Central memory CD8-positive, alpha-beta T cell (primary cell): ENCODE data around the gene PODXL2.

Experiments
- ATAC-seq: fragments of 150-1000 bp; cut with Tn5 transposase; replicated peaks from 2 replicates; pipeline ENCODE4 v1.10.0; 2022; ENCODE audit warnings: mild to moderate bottlenecking, moderate FRiP score, moderate number of reproducible peaks; ENCODE audit not compliant: poor library complexity, severe bottlenecking; ENCODE audit errors: extremely low read depth
- DNase-seq, 2 donors: peaks; one replicate each; pipeline ENCODE4 v3.0.0; 2021; ENCODE audit warnings: low spot score in 2 of 2
- H3K27ac Mint-ChIP-seq: one replicate; pipeline ENCODE4 v1.8.0; 2022; ENCODE audit warnings: low read depth, mild to moderate bottlenecking, moderate library complexity, mixed read lengths
- H3K27me3 Mint-ChIP-seq: one replicate; pipeline ENCODE4 v1.8.0; 2022; ENCODE audit warnings: mixed read lengths
- H3K36me3 Mint-ChIP-seq: one replicate; pipeline ENCODE4 v1.8.0; 2022; ENCODE audit warnings: mild to moderate bottlenecking, moderate library complexity, mixed read lengths; ENCODE audit not compliant: insufficient read depth
- H3K4me1 Mint-ChIP-seq: one replicate; pipeline ENCODE4 v1.8.0; 2022; ENCODE audit warnings: mixed read lengths
- H3K4me3 Mint-ChIP-seq: one replicate; pipeline ENCODE4 v1.8.0; 2022; ENCODE audit warnings: mild to moderate bottlenecking, moderate library complexity, mixed read lengths
- H3K9me3 Mint-ChIP-seq: one replicate; pipeline ENCODE4 v1.8.0; 2022; ENCODE audit warnings: mixed read lengths

The PODXL2 gene

GRCh38 chr3:127671523-127672428 lies 42.8 kb downstream of the PODXL2 start:
- DNase-seq, result peak in 1 of 2 donors; percentile 29
- peak; percentile 16 for ATAC-seq
- H3K9me3 Mint-ChIP-seq, result no peaks in the 10 kb centered on the region
- peak overlapping the region; percentile 96 for H3K4me3 Mint-ChIP-seq
- H3K27me3 Mint-ChIP-seq, result no peaks in the 10 kb centered on the region
- H3K36me3 Mint-ChIP-seq, result peaks cover 15% of the 10 kb centered on the region
- H3K4me1 Mint-ChIP-seq, result peaks cover 38% of the 10 kb centered on the region
- H3K27ac Mint-ChIP-seq, result peak overlapping the region; percentile 99

- Mint-ChIP-seq H3K27ac (peak within 1 kb of the TSS; percentile 99), H3K27me3 (no peaks in the 10 kb centered on the region), H3K4me1 (peaks cover 41% of the 10 kb centered on the region), H3K4me3 (peak within 1 kb of the TSS; percentile 96), H3K36me3 (peaks cover 17% of the 10 kb centered on the region), H3K9me3 (no peaks in the 10 kb centered on the region)
- peak; percentile 81 for ATAC-seq
- peak; percentile 72 for DNase-seq
These were observed 43.6 kb downstream of the PODXL2 start, which contains the start of gene ABTB1 for GRCh38 chr3:127672429-127673190. TSS of gene ABTB1 (plus strand) at chr3:127672952. CDS start at chr3:127673026, 74 bp downstream.

DNA sequence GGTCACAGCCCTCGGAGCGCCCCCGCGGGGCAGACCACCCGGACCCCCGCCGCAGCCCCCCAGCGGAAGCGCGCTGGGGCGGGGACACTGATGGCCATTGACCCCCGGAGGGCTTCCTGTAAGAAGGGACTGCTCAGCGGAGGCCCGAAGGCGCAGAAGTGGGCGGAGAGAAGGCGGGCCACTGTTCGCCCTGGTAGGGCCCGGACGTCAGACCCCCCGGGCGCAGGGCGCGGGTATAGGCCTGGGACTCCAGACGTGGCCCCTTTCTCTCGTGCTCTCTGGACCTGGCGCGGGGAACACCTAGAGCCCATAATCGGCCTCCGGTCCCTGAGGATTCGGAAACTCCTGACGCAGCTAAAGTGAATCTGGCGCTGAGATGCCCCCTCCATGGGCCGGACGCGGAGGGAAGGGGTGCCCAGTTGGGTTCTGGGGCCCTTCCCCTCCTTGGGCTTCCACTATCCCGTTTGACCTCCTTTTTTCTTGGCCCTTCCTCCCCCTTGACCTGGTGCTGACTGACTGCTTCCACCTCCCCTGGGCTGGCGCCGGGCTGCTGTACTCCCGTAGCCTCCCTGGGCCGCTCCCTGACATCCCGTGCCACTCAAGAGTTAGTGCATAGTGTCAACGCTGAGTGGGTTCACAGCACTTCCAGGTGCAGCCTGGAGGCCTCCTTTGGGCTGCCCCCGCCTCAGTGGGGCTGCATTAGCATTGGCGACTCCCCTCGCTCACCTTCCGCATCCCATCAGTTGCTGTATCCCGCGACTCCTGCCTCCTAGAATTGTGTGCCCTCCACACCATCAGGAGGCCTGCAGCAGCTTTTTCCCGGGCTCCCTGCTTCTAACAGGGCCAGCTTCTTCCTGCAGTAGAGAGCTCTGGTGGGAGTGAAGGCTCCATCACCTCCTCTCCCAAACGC lies 44.5 kb downstream of the PODXL2 start:
- DNase-seq (peak in 1 of 2 donors; percentile 39), ATAC-seq (peak; percentile 56)
- Mint-ChIP-seq H3K9me3 (no peaks in the 10 kb centered on the region), H3K4me1 (peaks cover 44% of the 10 kb centered on the region), H3K27ac (peak overlapping the region; percentile 99), H3K36me3 (peaks cover 20% of the 10 kb centered on the region), H3K27me3 (no peaks in the 10 kb centered on the region), H3K4me3 (peak overlapping the region; percentile 96)

- Mint-ChIP-seq H3K4me3 (peak overlapping the region; percentile 96), H3K4me1 (peaks cover 44% of the 10 kb centered on the region), H3K27me3 (no peaks in the 10 kb centered on the region), H3K27ac (peak overlapping the region; percentile 99), H3K36me3 (peaks cover 22% of the 10 kb centered on the region), H3K9me3 (no peaks in the 10 kb centered on the region)
- DNase-seq (no peak), ATAC-seq (no peak)
These were observed 45.2 kb downstream of the PODXL2 start for GRCh38 chr3:127674101-127674721.

DNA sequence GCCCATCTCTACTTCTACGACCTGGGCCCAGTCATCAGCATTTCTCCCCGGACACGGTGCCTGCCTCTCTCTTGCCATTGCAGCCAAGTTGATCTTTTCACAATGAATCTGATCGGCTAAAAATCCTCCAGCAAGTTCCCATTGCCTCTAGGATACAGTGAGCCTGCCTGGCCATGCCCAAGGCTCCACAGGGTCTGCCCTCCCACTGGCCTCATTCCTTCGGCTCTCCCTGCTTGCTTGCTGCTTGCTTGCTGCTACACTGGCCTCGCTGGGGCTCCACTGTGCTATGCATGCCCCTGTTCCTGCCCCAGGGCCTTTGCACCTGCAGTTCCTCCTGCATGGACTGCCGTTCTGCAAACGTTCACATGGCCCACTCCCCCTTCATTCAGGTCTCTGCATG lies 45.8 kb downstream of the PODXL2 start:
- H3K27ac Mint-ChIP-seq, result peak overlapping the region; percentile 99
- no peaks in the 10 kb centered on the region for H3K9me3 Mint-ChIP-seq
- no peak for DNase-seq
- H3K4me3 Mint-ChIP-seq, result peak overlapping the region; percentile 96
- ATAC-seq, result no peak
- no peaks in the 10 kb centered on the region for H3K27me3 Mint-ChIP-seq
- peaks cover 22% of the 10 kb centered on the region for H3K36me3 Mint-ChIP-seq
- peaks cover 44% of the 10 kb centered on the region for H3K4me1 Mint-ChIP-seq

DNA sequence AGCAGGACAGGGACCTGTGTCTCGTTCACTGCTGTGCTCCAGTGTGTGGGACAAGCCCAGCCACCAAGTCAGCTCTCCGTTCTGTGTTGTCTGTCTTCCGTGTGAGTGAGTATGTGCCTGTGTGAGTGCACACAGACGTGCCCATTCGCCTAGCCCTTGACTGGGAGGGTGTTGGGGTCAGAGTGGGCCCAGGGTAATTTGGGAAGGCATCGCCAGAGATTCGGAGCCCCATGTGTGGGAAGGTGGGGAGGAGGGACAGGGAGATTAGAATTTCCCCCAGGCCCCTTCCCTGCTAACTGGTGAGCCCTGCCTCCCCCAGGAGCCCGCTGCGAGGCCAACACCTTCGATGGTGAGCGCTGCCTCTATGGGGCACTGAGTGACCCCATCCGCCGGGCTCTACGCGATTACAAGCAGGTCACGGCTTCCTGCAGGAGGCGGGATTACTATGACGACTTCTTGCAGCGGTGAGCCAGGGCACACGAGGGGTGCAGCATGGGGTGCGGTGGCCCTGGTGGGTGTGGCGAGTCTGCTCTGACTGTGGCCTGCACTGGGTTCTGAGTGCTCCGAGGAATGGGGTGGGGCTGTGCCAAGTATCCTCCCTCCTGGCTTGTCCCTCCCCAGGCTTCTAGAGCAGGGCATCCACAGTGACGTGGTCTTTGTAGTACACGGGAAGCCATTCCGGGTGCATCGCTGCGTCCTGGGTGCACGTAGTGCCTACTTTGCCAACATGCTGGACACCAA lies 46.8 kb downstream of the PODXL2 start:
- DNase-seq (no peak), ATAC-seq (no peak)
- peaks cover 44% of the 10 kb centered on the region for H3K4me1 Mint-ChIP-seq
- no peak overlapping the region for H3K27ac Mint-ChIP-seq
- no peaks in the 10 kb centered on the region for H3K9me3 Mint-ChIP-seq
- no peak overlapping the region for H3K4me3 Mint-ChIP-seq
- H3K36me3 Mint-ChIP-seq, result peaks cover 23% of the 10 kb centered on the region
- H3K27me3 Mint-ChIP-seq, result no peaks in the 10 kb centered on the region

DNA sequence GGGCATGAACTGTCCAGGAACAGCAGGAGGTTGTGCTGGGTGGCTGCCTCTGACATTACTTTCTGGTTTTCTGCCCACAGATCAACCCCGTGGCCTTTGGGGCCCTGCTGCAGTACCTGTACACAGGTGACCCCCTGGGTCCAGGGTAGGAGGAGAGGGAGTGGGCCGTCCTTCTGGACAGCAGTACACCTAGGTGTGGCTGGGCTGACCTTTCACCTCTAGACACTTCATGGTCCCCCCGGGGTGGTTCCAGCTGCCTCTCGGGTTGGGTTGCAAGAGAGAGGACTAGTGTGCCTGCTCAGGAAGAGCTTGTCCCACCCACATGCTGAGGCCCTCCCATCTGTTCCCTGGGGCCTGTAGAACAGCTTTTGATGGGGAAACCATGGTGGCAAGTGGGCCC lies 47.5 kb downstream of the PODXL2 start:
- ATAC-seq, result no peak
- H3K36me3 Mint-ChIP-seq, result peaks cover 23% of the 10 kb centered on the region
- no peak for DNase-seq
- H3K27me3 Mint-ChIP-seq, result no peaks in the 10 kb centered on the region
- H3K9me3 Mint-ChIP-seq, result no peaks in the 10 kb centered on the region
- H3K4me1 Mint-ChIP-seq, result peaks cover 44% of the 10 kb centered on the region
- no peak overlapping the region for H3K4me3 Mint-ChIP-seq
- H3K27ac Mint-ChIP-seq, result no peak overlapping the region

DNA sequence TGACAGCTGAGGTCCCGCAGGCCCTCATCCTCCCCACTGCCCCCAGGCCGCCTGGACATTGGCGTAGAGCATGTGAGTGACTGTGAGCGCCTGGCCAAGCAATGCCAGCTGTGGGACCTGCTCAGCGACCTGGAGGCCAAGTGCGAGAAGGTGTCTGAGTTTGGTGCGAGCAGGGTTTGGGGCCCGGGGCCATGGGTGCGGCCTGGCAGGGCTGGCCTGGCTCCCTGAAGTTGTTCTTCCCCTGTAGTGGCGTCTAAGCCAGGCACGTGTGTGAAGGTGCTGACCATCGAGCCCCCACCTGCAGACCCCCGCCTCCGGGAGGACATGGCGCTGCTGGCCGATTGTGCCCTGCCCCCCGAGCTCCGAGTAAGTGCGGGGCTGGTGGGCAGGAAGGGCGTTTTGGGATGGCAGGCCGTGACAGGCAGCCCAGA lies 48.0 kb downstream of the PODXL2 start:
- Mint-ChIP-seq H3K4me1 (peaks cover 40% of the 10 kb centered on the region), H3K9me3 (no peaks in the 10 kb centered on the region), H3K27ac (no peak overlapping the region), H3K36me3 (peaks cover 20% of the 10 kb centered on the region), H3K27me3 (no peaks in the 10 kb centered on the region), H3K4me3 (no peak overlapping the region)
- DNase-seq, result no peak
- no peak for ATAC-seq

- H3K4me1 Mint-ChIP-seq, result peaks cover 37% of the 10 kb centered on the region
- no peak overlapping the region for H3K4me3 Mint-ChIP-seq
- DNase-seq, result no peak
- no peaks in the 10 kb centered on the region for H3K9me3 Mint-ChIP-seq
- ATAC-seq, result no peak
- peak overlapping the region; percentile 55 for H3K27ac Mint-ChIP-seq
- no peaks in the 10 kb centered on the region for H3K27me3 Mint-ChIP-seq
- H3K36me3 Mint-ChIP-seq, result peaks cover 16% of the 10 kb centered on the region
These were observed 48.7 kb downstream of the PODXL2 start for GRCh38 chr3:127677541-127678314.

DNA sequence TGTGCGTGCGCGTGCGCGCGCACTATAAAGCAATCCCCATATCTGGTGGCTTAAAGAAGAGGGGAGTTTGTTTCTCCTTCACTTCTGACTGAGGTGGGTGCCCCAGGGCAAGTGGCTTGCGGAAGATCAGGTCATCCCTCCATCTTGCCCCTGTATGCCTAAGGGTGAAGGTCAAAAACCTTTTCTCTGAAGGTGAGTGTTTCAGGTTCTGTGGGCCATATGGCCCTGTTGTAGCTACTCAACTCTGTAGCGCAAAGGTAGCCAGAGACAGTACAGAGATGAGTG lies 49.3 kb downstream of the PODXL2 start:
- Mint-ChIP-seq H3K27ac (no peak overlapping the region), H3K4me3 (no peak overlapping the region), H3K4me1 (peaks cover 37% of the 10 kb centered on the region), H3K9me3 (no peaks in the 10 kb centered on the region), H3K36me3 (peaks cover 16% of the 10 kb centered on the region), H3K27me3 (no peaks in the 10 kb centered on the region)
- ATAC-seq (no peak), DNase-seq (no peak)
